ENCODE data around the gene ATL2.
A peak's percentile ranks its signal among the peaks of the same experiment; 100 is the strongest.

The ATL2 gene

GRCh38 chr2:38315707-38316333 lies 61.3 kb downstream of the ATL2 start:
- H3K4me1 ChIP-seq (ENCODE audit: control insufficient read depth, insufficient read depth, low read length) = peaks cover 3% of the 10 kb centered on the region; the same call in 1 of the 2 replicates
- H3K4me3 ChIP-seq (ENCODE audit: low read depth, low read length) = no peak overlapping the region
- H3K27ac ChIP-seq (ENCODE audit: extremely low read depth, low read depth, low read length) = no peak overlapping the region
- peaks cover 40 to 65% of the 10 kb centered on the region in 2 experiments for H3K36me3 ChIP-seq (ENCODE audit: control insufficient read depth in 2 of 2, insufficient read depth in 1 of 2, low read length in 2 of 2)
- H3K9me3 ChIP-seq (ENCODE audit: control insufficient read depth, insufficient read depth, low read depth, low read length) = no peaks in the 10 kb centered on the region
- POLR2A ChIA-PET = interaction anchor here (1.0 to 1.8 kb wide), 3 partner anchors 61 to 435 kb away, joined by 3 to 5 read pairs (median 4); partner anchors contain the start of gene SRSF7
- CTCF ChIA-PET = interaction anchor here (0.5 to 6.5 kb wide), 50 partner anchors 9 to 433 kb away, joined by 3 to 142 read pairs (median 4); no protein-coding TSS in a partner anchor
- TF ChIP-seq ZNF660 (tag by site-specific recombination; IDR thresholded peaks at IDR 0.05) (peak; percentile 49; the same call in 1 of the 2 replicates), HIC1 (tag by site-specific recombination; IDR thresholded peaks at IDR 0.05) (no peak), ZNF548 (tag by site-specific recombination; IDR thresholded peaks at IDR 0.05) (no peak), ZSCAN5A (tag by site-specific recombination; IDR thresholded peaks at IDR 0.05) (no peak), SALL2 (tag by site-specific recombination; IDR thresholded peaks at IDR 0.05; ENCODE audit: borderline replicate concordance) (no peak), ZNF704 (tag by site-specific recombination; IDR thresholded peaks at IDR 0.05) (no peak), KLF16 (tag by site-specific recombination; IDR thresholded peaks at IDR 0.05) (no peak), ZNF26 (tag by site-specific recombination; IDR thresholded peaks at IDR 0.05) (no peak), ZBTB48 (tag by site-specific recombination; IDR thresholded peaks at IDR 0.05) (no peak), KLF9 (tag by site-specific recombination; IDR thresholded peaks at IDR 0.05; ENCODE audit: low read depth) (no peak), ZNF830 (tag by site-specific recombination; IDR thresholded peaks at IDR 0.05; ENCODE audit: low read depth) (no peak), ZSCAN30 (tag by site-specific recombination; IDR thresholded peaks at IDR 0.05) (no peak), REPIN1 (tag by site-specific recombination; IDR thresholded peaks at IDR 0.05; ENCODE audit: low read depth) (no peak), ZNF473 (tag by site-specific recombination; IDR thresholded peaks at IDR 0.05) (no peak), ZNF654 (tag by site-specific recombination; IDR thresholded peaks at IDR 0.05; ENCODE audit: low read depth) (peak; percentile 77), ZNF394 (tag by site-specific recombination; IDR thresholded peaks at IDR 0.05; ENCODE audit: borderline replicate concordance) (no peak), ZBTB10 (tag by site-specific recombination; IDR thresholded peaks at IDR 0.05) (no peak), MZF1 (tag by site-specific recombination; IDR thresholded peaks at IDR 0.05; ENCODE audit: borderline replicate concordance) (peak; percentile 47; the same call in 1 of the 2 replicates), PRDM1 (tag by site-specific recombination; IDR thresholded peaks at IDR 0.05) (0 out of 2 replicates have a peak, but pooled peaks have one; percentile 20), KLF10 (tag by site-specific recombination; IDR thresholded peaks at IDR 0.05) (no peak), KLF7 (tag by site-specific recombination; IDR thresholded peaks at IDR 0.05; ENCODE audit: borderline replicate concordance) (no peak), ZNF623 (tag by site-specific recombination; IDR thresholded peaks at IDR 0.05) (no peak), ZFP37 (tag by site-specific recombination; IDR thresholded peaks at IDR 0.05) (no peak), ZEB2 (tag by site-specific recombination; IDR thresholded peaks at IDR 0.05) (no peak), ZFP3 (tag by site-specific recombination; IDR thresholded peaks at IDR 0.05; ENCODE audit: low read depth) (no peak), ZNF626 (tag by site-specific recombination; IDR thresholded peaks at IDR 0.05) (no peak), ZNF140 (tag by site-specific recombination; IDR thresholded peaks at IDR 0.05) (no peak)

Measured in HEK293 (cell line).